ENCODE data around the gene CABP1. TPM values are rescaled to one million over a fixed set of nuclear protein-coding genes. Genes with fewer than 3 reads are reported as not detected.

CABP1 gene
- total and polyA plus RNA-seq, 2 donors (not counting 3 experiments of a cell fraction or from before 2014, with no cell fraction given) = 0.07 to 0.31 TPM

DNA sequence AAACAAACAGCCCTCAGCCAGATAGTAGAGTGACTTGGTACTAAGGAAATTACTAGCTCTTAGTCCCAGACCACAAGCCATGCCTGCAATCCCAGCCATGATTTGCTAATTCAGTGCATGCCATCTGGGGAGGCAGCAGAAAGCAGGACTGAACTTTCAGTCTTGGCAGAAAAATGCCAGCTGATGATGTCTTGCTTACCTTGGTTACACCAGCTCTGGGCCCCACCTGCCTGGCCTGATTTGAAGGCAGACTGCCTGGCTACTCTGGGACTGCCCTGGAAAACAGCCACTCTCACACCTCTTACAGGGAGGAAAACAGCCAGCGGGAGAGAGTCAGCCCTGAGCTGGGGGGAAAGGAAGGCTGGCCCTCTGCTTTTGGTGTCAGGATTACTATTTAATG, 65.2 kb downstream of the CABP1 start:
- Histone ChIP-seq H3K27ac (ENCODE audit: insufficient read depth, low read depth, low read length) (no peak overlapping the region), H4K20me1 (replicated peaks; ENCODE audit: control insufficient read depth, extremely low read depth, insufficient read depth, low read length) (no peaks in the 10 kb centered on the region), H2AFZ (ENCODE audit: low read depth, low read length) (no peak overlapping the region), H3K9me3 (replicated peaks; ENCODE audit: control insufficient read depth, insufficient read depth, low read length) (no peaks in the 10 kb centered on the region), H3K9ac (replicated peaks; ENCODE audit: extremely low read depth, insufficient read depth, low read length) (no peak overlapping the region), H3K79me2 (ENCODE audit: control insufficient read depth, insufficient read depth, low read length) (no peaks in the 10 kb centered on the region), H3K36me3 (ENCODE audit: control insufficient read depth in 2 of 2, extremely low read depth in 1 of 2, insufficient read depth in 2 of 2, low read length in 2 of 2) (peaks cover 3 to 13% of the 10 kb centered on the region in 2 experiments), H3K27me3 (ENCODE audit: control insufficient read depth in 2 of 2, insufficient read depth in 2 of 2, low read length in 2 of 2) (no peaks in the 10 kb centered on the region), H3K9me1 (replicated peaks; ENCODE audit: control insufficient read depth, extremely low read depth, insufficient read depth, low read length) (no peaks in the 10 kb centered on the region), H3K4me2 (ENCODE audit: insufficient read depth, low read length) (no peak overlapping the region), H3K4me3 (replicated peaks in 1 of 3; ENCODE audit: insufficient read depth in 1 of 3, low read depth in 1 of 3, low read length in 3 of 3) (no peak overlapping the region), H3K4me1 (ENCODE audit: control insufficient read depth, extremely low read depth, insufficient read depth, low read length) (no peaks in the 10 kb centered on the region)
- POLR2A ChIA-PET = no interaction called here
- dilution Hi-C loops (cut with MboI; ENCODE audit: extremely low pct_ligation_motif_present, low sequenced_read_pairs) = no loop called here
- no TSS peak for BruUV-seq (replicated peaks)
- CTCF ChIA-PET = interaction anchor here (1.3 kb wide), 1 partner anchor 56 kb away, joined by 5 read pairs; no protein-coding TSS in a partner anchor
- intact Hi-C loops (cut with micrococcal nuclease) = no loop called here
- FAIRE-seq (no peak), DNase-seq (ENCODE audit: low read depth, low spot score) (no peak)
- TF ChIP-seq FOS (IDR thresholded peaks at IDR 0.05; ENCODE audit: borderline replicate concordance, insufficient read depth, low read length) (no peak), MAX (IDR thresholded peaks at IDR 0.05; ENCODE audit: insufficient read depth, insufficient read length) (no peak), POLR2A (IDR thresholded peaks at IDR 0.05; ENCODE audit: low read depth, low read length) (no peak), JUN (IDR thresholded peaks at IDR 0.05; ENCODE audit: borderline replicate concordance, insufficient read depth, insufficient read length, low read depth) (no peak), POLR2AphosphoS5 (IDR thresholded peaks at IDR 0.05; ENCODE audit: insufficient read depth, low read depth, low read length) (no peak), MYC (IDR thresholded peaks at IDR 0.05; ENCODE audit: low read depth, low read length) (no peak), EZH2 (IDR thresholded peaks at IDR 0.05; ENCODE audit: borderline replicate concordance, low read depth, low read length, severe bottlenecking) (no peak), GATA2 (IDR thresholded peaks at IDR 0.05; ENCODE audit: insufficient read depth, insufficient read length, low read depth, low read length) (no peak)
- TF ChIP-seq, protein P1, sequence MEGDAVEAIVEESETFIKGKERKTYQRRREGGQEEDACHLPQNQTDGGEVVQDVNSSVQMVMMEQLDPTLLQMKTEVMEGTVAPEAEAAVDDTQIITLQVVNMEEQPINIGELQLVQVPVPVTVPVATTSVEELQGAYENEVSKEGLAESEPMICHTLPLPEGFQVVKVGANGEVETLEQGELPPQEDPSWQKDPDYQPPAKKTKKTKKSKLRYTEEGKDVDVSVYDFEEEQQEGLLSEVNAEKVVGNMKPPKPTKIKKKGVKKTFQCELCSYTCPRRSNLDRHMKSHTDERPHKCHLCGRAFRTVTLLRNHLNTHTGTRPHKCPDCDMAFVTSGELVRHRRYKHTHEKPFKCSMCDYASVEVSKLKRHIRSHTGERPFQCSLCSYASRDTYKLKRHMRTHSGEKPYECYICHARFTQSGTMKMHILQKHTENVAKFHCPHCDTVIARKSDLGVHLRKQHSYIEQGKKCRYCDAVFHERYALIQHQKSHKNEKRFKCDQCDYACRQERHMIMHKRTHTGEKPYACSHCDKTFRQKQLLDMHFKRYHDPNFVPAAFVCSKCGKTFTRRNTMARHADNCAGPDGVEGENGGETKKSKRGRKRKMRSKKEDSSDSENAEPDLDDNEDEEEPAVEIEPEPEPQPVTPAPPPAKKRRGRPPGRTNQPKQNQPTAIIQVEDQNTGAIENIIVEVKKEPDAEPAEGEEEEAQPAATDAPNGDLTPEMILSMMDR (IDR thresholded peaks at IDR 0.05; ENCODE audit: extremely low read depth in 1 of 2, insufficient read depth in 1 of 2, low read depth in 1 of 2, low read length in 2 of 2) = no peak

All from endothelial cell of umbilical vein (primary cell).